Muscle layer of colon (tissue), 2 donors: Measurements from ENCODE around the gene BLM.

Source experiments
- H3K27ac ChIP-seq: one replicate; pipeline ENCODE4 v1.7.0; 2013; ENCODE audit warnings: low read depth, mild to moderate bottlenecking, low read length, moderate library complexity
- H3K27me3 ChIP-seq, 2 donors: one replicate each; pipeline ENCODE4 v1.7.0; 2013; ENCODE audit warnings: low read length in 2 of 2, mild to moderate bottlenecking in 2 of 2; ENCODE audit not compliant: insufficient read depth in 2 of 2, control insufficient read depth in 1 of 2
- H3K36me3 ChIP-seq: one replicate; pipeline ENCODE4 v1.7.0; 2013; ENCODE audit warnings: mild to moderate bottlenecking, low read length; ENCODE audit not compliant: insufficient read depth
- H3K4me1 ChIP-seq: one replicate; pipeline ENCODE4 v1.7.0; 2013; ENCODE audit warnings: mild to moderate bottlenecking, low read length; ENCODE audit not compliant: insufficient read depth
- H3K4me3 ChIP-seq, 2 donors: one replicate each; pipeline ENCODE4 v1.7.0; 2013; ENCODE audit warnings: low read length in 2 of 2, low read depth in 1 of 2, mild to moderate bottlenecking in 1 of 2, moderate library complexity in 1 of 2
- H3K9ac ChIP-seq: one replicate; pipeline ENCODE4 v1.7.0; 2013; ENCODE audit warnings: low read length
- H3K9me3 ChIP-seq: one replicate; pipeline ENCODE4 v1.7.0; 2013; ENCODE audit warnings: mild to moderate bottlenecking, low read length
- donor health status: abdominal sarcoma.
- donor health status: Adenocarcinoma of cecum.

BLM gene

GRCh38 chr15:90862487-90862886 lies 145.3 kb downstream of the BLM start:
- no peaks in the 10 kb centered on the region for H3K4me1 ChIP-seq
- no peak overlapping the region for H3K27ac ChIP-seq
- no peak overlapping the region for H3K9ac ChIP-seq
- H3K9me3 ChIP-seq, result no peaks in the 10 kb centered on the region
- no peaks in the 10 kb centered on the region for H3K36me3 ChIP-seq
- H3K27me3 ChIP-seq, result no peaks in the 10 kb centered on the region
- no peak overlapping the region for H3K4me3 ChIP-seq

- Histone ChIP-seq H3K9me3 (no peaks in the 10 kb centered on the region), H3K4me1 (no peaks in the 10 kb centered on the region), H3K4me3 (no peak overlapping the region), H3K27me3 (no peaks in the 10 kb centered on the region), H3K36me3 (no peaks in the 10 kb centered on the region), H3K9ac (no peak overlapping the region), H3K27ac (no peak overlapping the region)
Observed at GRCh38 chr15:90862964-90863778, 146.0 kb downstream of the BLM start.

DNA sequence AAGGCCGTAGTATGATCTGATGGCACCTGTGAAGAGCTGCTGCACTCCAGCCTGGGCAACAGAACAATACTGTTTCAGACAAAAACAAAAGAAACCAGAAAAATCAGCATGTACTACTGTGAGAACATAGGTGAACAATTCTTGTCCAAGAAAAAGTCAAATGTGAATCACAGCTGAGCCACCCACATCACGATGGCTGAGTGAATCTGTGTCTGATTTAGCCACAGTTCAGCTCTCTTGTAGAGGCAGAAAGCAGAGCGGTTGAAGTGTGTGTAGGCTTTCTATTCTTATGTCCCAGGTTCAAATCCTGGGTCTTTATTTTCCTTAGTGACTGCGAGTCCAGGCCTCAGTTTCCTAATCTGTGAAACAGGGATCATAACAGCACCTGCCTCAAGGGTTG lies 146.8 kb downstream of the BLM start:
- no peak overlapping the region for H3K27ac ChIP-seq
- H3K27me3 ChIP-seq, result no peaks in the 10 kb centered on the region
- no peak overlapping the region for H3K9ac ChIP-seq
- no peaks in the 10 kb centered on the region for H3K36me3 ChIP-seq
- peaks cover under 1% of the 10 kb centered on the region for H3K4me1 ChIP-seq
- H3K4me3 ChIP-seq, result no peak overlapping the region
- no peaks in the 10 kb centered on the region for H3K9me3 ChIP-seq

DNA sequence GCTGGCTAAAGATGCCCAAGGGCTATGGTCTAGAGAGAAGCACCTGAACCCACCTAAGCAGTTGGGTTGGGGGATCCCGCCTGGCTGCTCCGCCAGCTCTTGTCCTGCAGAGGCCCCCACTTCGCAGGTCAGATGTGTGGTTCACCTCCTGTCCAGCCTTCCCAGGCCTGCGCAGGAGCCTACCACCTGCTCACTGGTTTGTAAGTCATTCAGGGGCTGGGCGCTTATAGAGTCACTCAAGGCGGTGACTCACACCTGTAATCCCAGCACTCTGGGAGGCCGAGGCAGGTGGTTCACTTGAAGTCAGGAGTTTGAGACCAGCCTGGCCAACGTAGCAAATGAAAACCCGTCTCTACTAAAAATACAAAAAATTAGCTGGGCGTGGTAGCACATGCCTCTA lies 147.4 kb downstream of the BLM start:
- Histone ChIP-seq H3K27ac (no peak overlapping the region), H3K36me3 (no peaks in the 10 kb centered on the region), H3K4me3 (no peak overlapping the region), H3K27me3 (no peaks in the 10 kb centered on the region), H3K9ac (no peak overlapping the region), H3K4me1 (peaks cover 6% of the 10 kb centered on the region), H3K9me3 (no peaks in the 10 kb centered on the region)

DNA sequence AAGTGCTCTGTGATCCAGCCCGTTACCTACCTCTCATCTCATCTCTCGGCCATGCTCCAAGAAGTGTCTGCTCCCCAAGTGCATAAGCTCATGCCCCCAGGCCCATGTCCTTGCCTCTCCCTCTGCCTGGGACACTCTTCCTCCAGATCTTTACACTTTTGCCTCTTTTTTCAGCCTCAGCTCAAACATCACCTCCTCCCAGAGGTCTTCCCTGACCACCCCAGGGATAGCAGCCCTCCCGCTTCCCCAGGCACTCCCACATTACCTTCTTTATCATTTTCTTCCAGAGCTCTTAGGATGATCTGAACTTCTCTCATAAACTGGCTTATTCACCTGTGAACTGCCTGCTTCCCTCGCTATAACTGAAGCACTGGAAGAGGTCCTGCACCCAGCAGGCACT lies 148.6 kb downstream of the BLM start:
- no peaks in the 10 kb centered on the region for H3K27me3 ChIP-seq
- no peak overlapping the region for H3K4me3 ChIP-seq
- peaks cover 17% of the 10 kb centered on the region for H3K4me1 ChIP-seq
- no peak overlapping the region for H3K9ac ChIP-seq
- no peak overlapping the region for H3K27ac ChIP-seq
- no peaks in the 10 kb centered on the region for H3K36me3 ChIP-seq
- no peaks in the 10 kb centered on the region for H3K9me3 ChIP-seq
